ENCODE measurements around the gene RNF126.

GRCh38 chr19:647566-648284 lies 15.3 kb downstream of the RNF126 start:
- TF ChIP-seq CTCF (IDR thresholded peaks at IDR 0.05; ENCODE audit: borderline replicate concordance, extremely low read depth, low read length, poor library complexity, severe bottlenecking) (no peak), EZH2 (IDR thresholded peaks at IDR 0.05; ENCODE audit: borderline replicate concordance, low read depth, low read length, severe bottlenecking) (no peak)
